MCF 10A (cell line): ENCODE data around the gene MINK1. TPM values are rescaled to one million over a fixed set of nuclear protein-coding genes. Genes with fewer than 3 reads are reported as not detected.

Experiments used
- BruUV-seq: library from RNA; stranded (reverse); fragments of 400-500 nt; replicated peaks from 2 replicates; lab custom pipeline; 2021; lab: Mats Ljungman, UMichigan
- CTCF ChIA-PET: fragments of 300-600 bp; sonication (Branson Sonifier 250); formaldehyde crosslinking; extraction: SDS; loops from one replicate; lab custom pipeline; 2021; ENCODE audit warnings: antibody characterized with exemption, inconsistent platforms; lab: Yijun Ruan, JAX
- POLR2A ChIA-PET: fragments of 300-600, 350-650 bp; sonication (Branson Sonifier 250); formaldehyde crosslinking; extraction: SDS; loops from one replicate; lab custom pipeline; 2020; ENCODE audit warnings: antibody characterized with exemption, inconsistent platforms; lab: Yijun Ruan, JAX
- DNase-seq: peaks from one replicate; pipeline ENCODE4 v3.0.0-alpha.2; 2018; ENCODE audit not compliant: unreplicated experiment
- H3K27ac Mint-ChIP-seq: one replicate; pipeline ENCODE4 v1.8.0; 2022; ENCODE audit warnings: mild to moderate bottlenecking, low read depth, mixed read lengths; ENCODE audit not compliant: unreplicated experiment
- H3K27me3 Mint-ChIP-seq: one replicate; pipeline ENCODE4 v1.8.0; 2022; ENCODE audit warnings: mixed read lengths; ENCODE audit not compliant: insufficient read depth, unreplicated experiment
- H3K36me3 Mint-ChIP-seq: one replicate; pipeline ENCODE4 v1.8.0; 2022; ENCODE audit warnings: mild to moderate bottlenecking, moderate library complexity, mixed read lengths; ENCODE audit not compliant: insufficient read depth, unreplicated experiment
- H3K4me1 Mint-ChIP-seq: one replicate; pipeline ENCODE4 v1.8.0; 2022; ENCODE audit warnings: mixed read lengths; ENCODE audit not compliant: insufficient read depth, unreplicated experiment
- H3K4me3 Mint-ChIP-seq: one replicate; pipeline ENCODE4 v1.8.0; 2022; ENCODE audit warnings: mild to moderate bottlenecking, moderate library complexity, mixed read lengths; ENCODE audit not compliant: unreplicated experiment
- H3K9me3 Mint-ChIP-seq: one replicate; pipeline ENCODE4 v1.8.0; 2022; ENCODE audit warnings: mixed read lengths; ENCODE audit not compliant: unreplicated experiment
- CTCF ChIP-seq: fragments of 200-600 bp; IDR thresholded peaks from one replicate; pipeline ENCODE4 v1.8.0; 2022; ENCODE audit warnings: antibody characterized with exemption, mild to moderate bottlenecking; ENCODE audit not compliant: unreplicated experiment
- intact Hi-C: fragments of 100-400 bp; cut with micrococcal nuclease; formaldehyde crosslinking; loops from 2 replicates; pipeline ENCODE4 v1.14.1; 2022
- total RNA-seq: library from RNA; stranded (reverse); gene quantifications from 2 replicates; pipeline ENCODE4 v1.2.3, GENCODE V29; 2022

MINK1 gene
- total RNA-seq, 1 experiment from 2014 or later = 124 TPM

- Mint-ChIP-seq H3K9me3 (no peaks in the 10 kb centered on the region), H3K27ac (no peak overlapping the region), H3K4me3 (peak overlapping the region; percentile 19), H3K4me1 (peaks cover 16% of the 10 kb centered on the region), H3K27me3 (no peaks in the 10 kb centered on the region), H3K36me3 (peaks cover 38% of the 10 kb centered on the region)
- ChIA-PET CTCF (interaction anchor here (0.6 to 1.6 kb wide), 8 partner anchors 9 to 488 kb away, joined by 3 to 8 read pairs (median 3); no protein-coding TSS in a partner anchor), POLR2A (interaction anchor here (0.6 to 2.6 kb wide), 10 partner anchors 11 to 188 kb away, joined by 3 to 11 read pairs (median 4); no protein-coding TSS in a partner anchor)
- peak; percentile 42 for DNase-seq
- intact Hi-C loops = loop anchor here (1.0 kb wide), 1 partner anchor 25 kb away; no protein-coding TSS in a partner anchor
- TF ChIP-seq CTCF = peak; percentile 31
- no TSS peak for BruUV-seq
These were observed 101.2 kb downstream of the MINK1 start for GRCh38 chr17:4934173-4934979.

GRCh38 chr17:4935650-4936049 lies 102.5 kb downstream of the MINK1 start:
- no TSS peak for BruUV-seq
- H3K27ac Mint-ChIP-seq = no peak overlapping the region
- CTCF ChIA-PET = interaction anchor here (0.6 to 2.3 kb wide), 2 partner anchors 27 to 133 kb away, joined by 3 to 5 read pairs; no protein-coding TSS in a partner anchor

GRCh38 chr17:4936436-4936835 lies 103.3 kb downstream of the MINK1 start:
- POLR2A ChIA-PET = interaction anchor here (0.6 to 1.4 kb wide), 7 partner anchors 11 to 147 kb away, joined by 3 to 6 read pairs (median 3); partner anchors contain the start of genes PFN1 and SPAG7
- Mint-ChIP-seq H3K27me3 (no peaks in the 10 kb centered on the region), H3K4me1 (peaks cover 22% of the 10 kb centered on the region), H3K27ac (no peak overlapping the region), H3K9me3 (no peaks in the 10 kb centered on the region), H3K36me3 (peaks cover 41% of the 10 kb centered on the region), H3K4me3 (no peak overlapping the region)
- CTCF ChIA-PET = interaction anchor here (0.8 to 2.3 kb wide), 2 partner anchors 17 to 27 kb away, joined by 4 to 5 read pairs; no protein-coding TSS in a partner anchor
- no TSS peak for BruUV-seq
- TF ChIP-seq CTCF = no peak
- DNase-seq = no peak
- intact Hi-C loops = no loop called here

More at GRCh38 chr17:4935650-4936049, 102.5 kb downstream of the MINK1 start:
- Mint-ChIP-seq H3K4me3 (no peak overlapping the region), H3K27me3 (no peaks in the 10 kb centered on the region), H3K4me1 (peaks cover 16% of the 10 kb centered on the region), H3K36me3 (peaks cover 44% of the 10 kb centered on the region), H3K9me3 (no peaks in the 10 kb centered on the region)
- intact Hi-C loops = no loop called here
- POLR2A ChIA-PET = interaction anchor here (0.5 to 2.6 kb wide), 5 partner anchors 16 to 148 kb away, joined by 3 to 10 read pairs (median 5); partner anchors contain the start of gene SPAG7
- DNase-seq = no peak
- TF ChIP-seq CTCF = no peak

GRCh38 chr17:4937553-4937952 lies 104.4 kb downstream of the MINK1 start:
- Mint-ChIP-seq H3K4me3 (peak overlapping the region; percentile 91), H3K27me3 (no peaks in the 10 kb centered on the region), H3K27ac (no peak overlapping the region), H3K9me3 (no peaks in the 10 kb centered on the region), H3K4me1 (peaks cover 33% of the 10 kb centered on the region), H3K36me3 (peaks cover 41% of the 10 kb centered on the region)
- DNase-seq = no peak
- ChIA-PET CTCF (interaction anchor here (0.6 to 2.3 kb wide), 2 partner anchors 29 to 44 kb away, joined by 3 to 5 read pairs; no protein-coding TSS in a partner anchor), POLR2A (interaction anchor here (0.6 to 21.5 kb wide), 4 partner anchors 8 to 30 kb away, joined by 3 to 639 read pairs (median 18); partner anchors contain the start of gene SPAG7)
- no TSS peak for BruUV-seq
- intact Hi-C loops = no loop called here
- TF ChIP-seq CTCF = no peak
